CD4-positive, alpha-beta T cell (primary cell): ENCODE data around the gene RBPJL. TPM values are rescaled to one million over a fixed set of nuclear protein-coding genes. Genes with fewer than 3 reads are reported as not detected.

Experiments used
- ATAC-seq: fragments of 200-7000 bp; cut with Tn5 transposase; one replicate; pipeline ENCODE4 v1.10.0; 2022; ENCODE audit warnings: mild to moderate bottlenecking; ENCODE audit not compliant: poor library complexity
- CTCF ChIA-PET: fragments of 350-600 bp; sonication (Branson Sonifier 250); formaldehyde crosslinking; loops from one replicate; lab custom pipeline; 2021; ENCODE audit warnings: antibody characterized with exemption, inconsistent platforms; lab: Charles Lee
- POLR2A ChIA-PET: fragments of 350-600 bp; sonication (Branson Sonifier 250); formaldehyde crosslinking; loops from one replicate; lab custom pipeline; 2021; ENCODE audit warnings: antibody characterized with exemption, inconsistent platforms; lab: Charles Lee
- DNase-seq, 14 experiments: peaks; one replicate each; pipeline ENCODE4 v3.0.0-alpha.2; 2013 to 2020; ENCODE audit warnings: mixed read lengths in 2 of 14
- H3K27ac ChIP-seq, 2 donors: one replicate each; pipeline versions ENCODE4 v1.5.1 to v1.7.0; 2013; ENCODE audit warnings: low read length in 2 of 2, low read depth in 1 of 2, mild to moderate bottlenecking in 1 of 2
- H3K27me3 ChIP-seq, 2 experiments: 1 replicate in 1 of 2; 2 replicates in 1 of 2; pipeline versions ENCODE4 v1.6.1 to v1.7.0; 2013; ENCODE audit warnings: low read length in 2 of 2, control low read depth in 1 of 2, mild to moderate bottlenecking in 1 of 2, moderate library complexity in 1 of 2; ENCODE audit not compliant: insufficient read depth in 2 of 2, control insufficient read depth in 1 of 2
- H3K36me3 ChIP-seq: one replicate; pipeline ENCODE4 v1.6.1; 2013; ENCODE audit warnings: low read length, control low read depth; ENCODE audit not compliant: insufficient read depth
- H3K4me1 ChIP-seq: one replicate; pipeline ENCODE4 v1.6.1; 2013; ENCODE audit warnings: low read length, control low read depth; ENCODE audit not compliant: insufficient read depth
- H3K4me3 ChIP-seq: one replicate; pipeline ENCODE4 v1.5.1; 2013; ENCODE audit warnings: mild to moderate bottlenecking, low read length, moderate library complexity
- H3K9me3 ChIP-seq, 2 experiments: 1 replicate in 1 of 2; 2 replicates in 1 of 2; pipeline versions ENCODE4 v1.6.1 to v1.7.0; 2013; ENCODE audit warnings: low read length in 2 of 2, mild to moderate bottlenecking in 2 of 2, control low read depth in 1 of 2, moderate library complexity in 1 of 2; ENCODE audit not compliant: control insufficient read depth in 1 of 2, insufficient read depth in 1 of 2
- H3K27ac Mint-ChIP-seq: one replicate; pipeline ENCODE4 v1.8.0; 2020; ENCODE audit warnings: mixed read lengths
- H3K27me3 Mint-ChIP-seq: one replicate; pipeline ENCODE4 v1.8.0; 2021; ENCODE audit warnings: mixed read lengths
- H3K36me3 Mint-ChIP-seq: one replicate; pipeline ENCODE4 v1.8.0; 2021; ENCODE audit warnings: low read depth, mixed read lengths
- H3K4me1 Mint-ChIP-seq: one replicate; pipeline ENCODE4 v1.8.0; 2021; ENCODE audit warnings: low read depth, mixed read lengths
- H3K4me3 Mint-ChIP-seq: one replicate; pipeline ENCODE4 v1.8.0; 2020; ENCODE audit warnings: mild to moderate bottlenecking, mixed read lengths
- H3K9me3 Mint-ChIP-seq: one replicate; pipeline ENCODE4 v1.8.0; 2020; ENCODE audit warnings: mixed read lengths
- intact Hi-C, 2 experiments: fragments of 100-400 bp; cut with DNase I in 1 of 2; cut with micrococcal nuclease in 1 of 2; formaldehyde crosslinking; loops; one replicate each; pipeline versions ENCODE4 v1.15.1 to v1.9.0; 2023 to 2025; cut with DNase I, micrococcal nuclease
- total RNA-seq, 174 experiments: library from RNA in 2 of 174; stranded (reverse) in 2 of 174; gene quantifications; one replicate each; pipeline ENCODE4 v1.2.3 and lab custom pipeline; 2021 to 2026
- TF ChIP-seq, protein P1 (sequence below): fragments of 200-600 bp; IDR thresholded peaks from one replicate; pipeline ENCODE4 v1.8.0; 2022; ENCODE audit warnings: antibody characterized with exemption, mild to moderate bottlenecking

The RBPJL gene
- total RNA-seq, 2 experiments from 2014 or later = not detected

DNA sequence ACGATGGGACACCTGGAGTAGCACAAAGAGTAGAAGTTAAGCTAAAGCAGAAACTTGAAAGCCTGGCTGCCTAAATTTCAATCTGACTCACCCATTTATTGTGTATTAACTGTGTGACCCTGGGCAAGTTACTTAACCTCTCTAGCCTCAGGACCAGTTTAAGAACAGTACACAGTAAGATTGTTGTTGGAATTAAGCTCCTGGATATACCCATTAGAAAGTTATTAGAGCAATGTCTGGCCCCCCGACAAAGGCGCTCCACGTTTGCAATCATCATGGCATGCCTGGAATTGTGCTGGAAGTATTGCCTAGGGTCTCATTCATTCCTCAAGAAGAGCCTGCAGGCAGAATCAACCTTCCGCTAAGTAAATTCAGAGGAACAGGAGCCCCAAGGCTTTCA lies 40.2 kb downstream of the RBPJL start:
- H3K9me3 Mint-ChIP-seq = no peaks in the 10 kb centered on the region
- H3K36me3 Mint-ChIP-seq = no peaks in the 10 kb centered on the region
- intact Hi-C loops = no loop called here
- H3K4me3 Mint-ChIP-seq = peak overlapping the region; percentile 86
- TF ChIP-seq, protein P1, sequence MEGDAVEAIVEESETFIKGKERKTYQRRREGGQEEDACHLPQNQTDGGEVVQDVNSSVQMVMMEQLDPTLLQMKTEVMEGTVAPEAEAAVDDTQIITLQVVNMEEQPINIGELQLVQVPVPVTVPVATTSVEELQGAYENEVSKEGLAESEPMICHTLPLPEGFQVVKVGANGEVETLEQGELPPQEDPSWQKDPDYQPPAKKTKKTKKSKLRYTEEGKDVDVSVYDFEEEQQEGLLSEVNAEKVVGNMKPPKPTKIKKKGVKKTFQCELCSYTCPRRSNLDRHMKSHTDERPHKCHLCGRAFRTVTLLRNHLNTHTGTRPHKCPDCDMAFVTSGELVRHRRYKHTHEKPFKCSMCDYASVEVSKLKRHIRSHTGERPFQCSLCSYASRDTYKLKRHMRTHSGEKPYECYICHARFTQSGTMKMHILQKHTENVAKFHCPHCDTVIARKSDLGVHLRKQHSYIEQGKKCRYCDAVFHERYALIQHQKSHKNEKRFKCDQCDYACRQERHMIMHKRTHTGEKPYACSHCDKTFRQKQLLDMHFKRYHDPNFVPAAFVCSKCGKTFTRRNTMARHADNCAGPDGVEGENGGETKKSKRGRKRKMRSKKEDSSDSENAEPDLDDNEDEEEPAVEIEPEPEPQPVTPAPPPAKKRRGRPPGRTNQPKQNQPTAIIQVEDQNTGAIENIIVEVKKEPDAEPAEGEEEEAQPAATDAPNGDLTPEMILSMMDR = no peak
- ATAC-seq (no peak), DNase-seq (no peak)
- no peaks in the 10 kb centered on the region for H3K36me3 ChIP-seq
- no peak overlapping the region for H3K4me3 ChIP-seq
- ChIA-PET CTCF (interaction anchor here (1.8 to 2.8 kb wide), 3 partner anchors 16 to 90 kb away, joined by 5 to 8 read pairs (median 7); partner anchors contain the start of gene SYS1), POLR2A (no interaction called here)
- H3K9me3 ChIP-seq = no peaks in the 10 kb centered on the region
- H3K27ac Mint-ChIP-seq = no peak overlapping the region
- H3K4me1 ChIP-seq = peaks cover 36% of the 10 kb centered on the region
- no peak overlapping the region for H3K27ac ChIP-seq
- H3K4me1 Mint-ChIP-seq = peaks cover 7% of the 10 kb centered on the region
- H3K27me3 ChIP-seq = no peaks in the 10 kb centered on the region
- peaks cover 4% of the 10 kb centered on the region for H3K27me3 Mint-ChIP-seq

DNA sequence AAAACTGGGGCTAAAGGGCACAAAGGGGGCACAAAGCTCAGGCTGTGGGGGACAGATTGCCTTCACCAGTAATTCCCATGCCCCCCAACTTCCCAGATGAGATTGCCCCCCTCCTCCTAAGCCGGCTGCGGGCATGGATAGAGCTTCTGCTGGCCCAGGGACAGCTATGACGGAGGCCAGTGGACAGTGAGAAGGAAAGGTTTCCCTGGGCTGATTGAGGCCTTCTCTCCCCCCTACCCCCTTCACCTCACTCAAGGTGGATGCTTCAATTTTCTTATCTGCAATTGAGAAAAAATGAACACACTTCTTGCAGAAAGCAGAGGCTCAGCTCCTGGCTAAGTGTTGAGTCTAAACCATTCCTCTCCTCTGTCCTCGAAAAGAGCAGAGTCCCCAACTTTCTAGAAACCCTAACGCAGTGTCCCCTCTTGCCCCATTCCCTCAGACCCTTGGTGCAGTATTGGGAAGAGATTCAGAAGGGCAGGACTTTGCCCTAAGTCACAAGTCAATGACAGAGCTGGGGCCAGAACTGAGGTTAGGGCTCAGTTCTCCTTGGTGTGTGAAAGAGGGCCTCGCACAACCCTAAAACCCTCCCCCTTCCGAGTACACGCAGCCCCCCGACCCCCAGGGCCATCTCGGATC lies 40.8 kb downstream of the RBPJL start:
- ATAC-seq (peak; percentile 19), DNase-seq (no peak)
- H3K4me3 Mint-ChIP-seq = peak overlapping the region; percentile 86
- ChIA-PET POLR2A (interaction anchor here (0.8 to 1.2 kb wide), 2 partner anchors 15 to 26 kb away, joined by 3 to 6 read pairs; partner anchors contain the start of gene SYS1), CTCF (interaction anchor here (1.0 to 2.8 kb wide), 5 partner anchors 16 to 90 kb away, joined by 3 to 8 read pairs (median 5); partner anchors contain the start of gene SYS1)
- H3K36me3 Mint-ChIP-seq = no peaks in the 10 kb centered on the region
- H3K9me3 ChIP-seq = no peaks in the 10 kb centered on the region
- no peak overlapping the region for H3K27ac ChIP-seq
- intact Hi-C loops = no loop called here
- peak overlapping the region; percentile 67 for H3K4me3 ChIP-seq
- peaks cover 7% of the 10 kb centered on the region for H3K4me1 Mint-ChIP-seq
- no peaks in the 10 kb centered on the region for H3K27me3 ChIP-seq
- H3K36me3 ChIP-seq = no peaks in the 10 kb centered on the region
- H3K27ac Mint-ChIP-seq = no peak overlapping the region
- H3K9me3 Mint-ChIP-seq = no peaks in the 10 kb centered on the region
- H3K27me3 Mint-ChIP-seq = peaks cover 4% of the 10 kb centered on the region
- TF ChIP-seq, protein P1 = no peak
- peaks cover 36% of the 10 kb centered on the region for H3K4me1 ChIP-seq

DNA sequence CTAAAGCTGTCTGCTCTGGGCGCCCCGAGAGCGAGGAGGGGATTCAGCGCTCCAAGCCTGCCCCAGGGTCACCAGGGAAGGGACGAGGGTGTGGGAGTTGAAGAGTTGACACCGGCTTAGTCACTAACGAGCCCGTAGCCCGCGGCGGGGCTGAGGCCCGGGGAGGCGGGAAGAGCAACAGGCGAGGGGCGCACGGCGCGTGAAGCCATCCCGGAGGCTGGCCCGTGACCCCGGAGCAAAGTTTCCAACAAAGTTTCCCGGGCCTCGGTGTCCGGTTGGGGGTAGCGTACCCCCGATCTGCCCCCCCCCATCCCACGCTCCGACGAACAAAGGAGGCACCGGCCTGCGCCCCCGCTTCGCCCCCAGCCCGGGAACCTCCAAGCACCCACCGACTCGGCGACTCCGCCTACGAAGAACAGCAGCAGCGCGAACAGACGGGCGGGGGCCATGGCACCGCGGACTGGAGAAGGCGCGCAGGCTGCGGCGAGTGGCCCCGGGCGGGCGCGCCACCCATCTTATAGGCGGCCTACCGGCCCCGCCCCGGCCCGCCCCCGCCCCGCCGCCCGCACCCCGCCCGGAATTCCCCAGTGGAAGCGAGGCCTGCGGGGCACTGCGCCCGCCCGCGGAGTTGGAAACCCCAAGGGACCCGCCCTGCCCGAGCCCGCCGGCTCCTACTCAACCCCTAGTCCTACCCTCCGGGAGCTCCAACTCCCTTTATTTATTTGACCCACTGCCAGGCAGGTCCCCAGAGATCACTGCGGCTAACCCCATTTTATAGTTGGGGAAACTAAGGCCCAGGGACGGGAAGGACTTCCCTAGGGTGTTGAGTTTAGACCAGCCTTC lies 41.5 kb downstream of the RBPJL start, which contains the start of gene SDC4:
Gene SDC4 (minus strand): TSS at position 489 of the 843 bp plus-strand sequence. CDS start 40 bp downstream, at position 449.
- peaks cover 4% of the 10 kb centered on the region for H3K27me3 Mint-ChIP-seq
- H3K9me3 Mint-ChIP-seq = no peaks in the 10 kb centered on the region
- H3K36me3 Mint-ChIP-seq = no peaks in the 10 kb centered on the region
- peaks cover 36% of the 10 kb centered on the region for H3K4me1 ChIP-seq
- TF ChIP-seq, protein P1 = no peak
- peak within 1 kb of the TSS; percentile 67 for H3K4me3 ChIP-seq
- peaks cover 7% of the 10 kb centered on the region for H3K4me1 Mint-ChIP-seq
- no peak within 1 kb of the TSS for H3K27ac Mint-ChIP-seq
- H3K36me3 ChIP-seq = no peaks in the 10 kb centered on the region
- H3K27me3 ChIP-seq = no peaks in the 10 kb centered on the region
- DNase-seq (peak in 13 of 14 experiments; percentile 16 to 87 (median 40)), ATAC-seq (peak; percentile 85)
- H3K9me3 ChIP-seq = no peaks in the 10 kb centered on the region
- ChIA-PET POLR2A (interaction anchor here (0.8 to 1.2 kb wide), 2 partner anchors 14 to 26 kb away, joined by 3 to 6 read pairs; partner anchors contain the start of gene SYS1), CTCF (interaction anchor here (1.0 to 2.8 kb wide), 5 partner anchors 15 to 89 kb away, joined by 3 to 8 read pairs (median 5); partner anchors contain the start of gene SYS1)
- intact Hi-C loops = no loop called here
- H3K27ac ChIP-seq = no peak within 1 kb of the TSS
- peak within 1 kb of the TSS; percentile 86 for H3K4me3 Mint-ChIP-seq
